ENCODE measurements around the gene PRKCB.

The PRKCB gene

GRCh38 chr16:24130494-24131085 is 294.8 kb downstream of the PRKCB start:
- H3K27me3 ChIP-seq (ENCODE audit: insufficient read depth, poor library complexity, severe bottlenecking): no peaks in the 10 kb centered on the region
- TF ChIP-seq REST (IDR thresholded peaks at IDR 0.05; ENCODE audit: insufficient replicate concordance, low read depth): no peak
- TF ChIP-seq SPI1 (IDR thresholded peaks at IDR 0.05; ENCODE audit: borderline replicate concordance, low read depth): no peak
- TF ChIP-seq GABPA (IDR thresholded peaks at IDR 0.05; ENCODE audit: low read depth): no peak
- TF ChIP-seq CTCF (IDR thresholded peaks at IDR 0.05; ENCODE audit: insufficient read depth, low read length): no peak
- TF ChIP-seq POLR2AphosphoS5 (IDR thresholded peaks at IDR 0.05; ENCODE audit: low read depth): no peak
- no peak for DNase-seq (ENCODE audit: low read depth in 1 of 2, low spot score in 1 of 2)
- no peak overlapping the region for H3K4me3 ChIP-seq (replicated peaks; ENCODE audit: insufficient read depth, low read length)
- no peak overlapping the region for H3K27ac ChIP-seq (replicated peaks)

- H3K27ac ChIP-seq (replicated peaks): no peak overlapping the region
- no peak for DNase-seq (ENCODE audit: low read depth in 1 of 2, low spot score in 1 of 2)
- H3K4me3 ChIP-seq (replicated peaks; ENCODE audit: insufficient read depth, low read length): no peak overlapping the region
- no peaks in the 10 kb centered on the region for H3K27me3 ChIP-seq (ENCODE audit: insufficient read depth, poor library complexity, severe bottlenecking)
- TF ChIP-seq POLR2AphosphoS5 (IDR thresholded peaks at IDR 0.05; ENCODE audit: low read depth) (no peak), CTCF (IDR thresholded peaks at IDR 0.05; ENCODE audit: insufficient read depth, low read length) (no peak), SPI1 (IDR thresholded peaks at IDR 0.05; ENCODE audit: borderline replicate concordance, low read depth) (no peak), REST (IDR thresholded peaks at IDR 0.05; ENCODE audit: insufficient replicate concordance, low read depth) (no peak), GABPA (IDR thresholded peaks at IDR 0.05; ENCODE audit: low read depth) (no peak)
Measured at GRCh38 chr16:24131294-24131693, 295.5 kb downstream of the PRKCB start.

GRCh38 chr16:24132048-24132796 is 296.4 kb downstream of the PRKCB start:
- DNase-seq (ENCODE audit: low read depth in 1 of 2, low spot score in 1 of 2): no peak
- H3K27ac ChIP-seq (replicated peaks): no peak overlapping the region
- H3K4me3 ChIP-seq (replicated peaks; ENCODE audit: insufficient read depth, low read length): no peak overlapping the region
- no peak for TF ChIP-seq REST (IDR thresholded peaks at IDR 0.05; ENCODE audit: insufficient replicate concordance, low read depth)
- TF ChIP-seq CTCF (IDR thresholded peaks at IDR 0.05; ENCODE audit: insufficient read depth, low read length): no peak
- no peak for TF ChIP-seq POLR2AphosphoS5 (IDR thresholded peaks at IDR 0.05; ENCODE audit: low read depth)
- TF ChIP-seq SPI1 (IDR thresholded peaks at IDR 0.05; ENCODE audit: borderline replicate concordance, low read depth): no peak
- no peak for TF ChIP-seq GABPA (IDR thresholded peaks at IDR 0.05; ENCODE audit: low read depth)
- no peaks in the 10 kb centered on the region for H3K27me3 ChIP-seq (ENCODE audit: insufficient read depth, poor library complexity, severe bottlenecking)

Data from HL-60 (cell line).